ENCODE data around the gene OR2T10. TPM values are rescaled to one million over a fixed set of nuclear protein-coding genes. Genes with fewer than 3 reads are reported as not detected.

Gene OR2T10
- total RNA-seq, 6 experiments from 2014 or later, result not detected

DNA sequence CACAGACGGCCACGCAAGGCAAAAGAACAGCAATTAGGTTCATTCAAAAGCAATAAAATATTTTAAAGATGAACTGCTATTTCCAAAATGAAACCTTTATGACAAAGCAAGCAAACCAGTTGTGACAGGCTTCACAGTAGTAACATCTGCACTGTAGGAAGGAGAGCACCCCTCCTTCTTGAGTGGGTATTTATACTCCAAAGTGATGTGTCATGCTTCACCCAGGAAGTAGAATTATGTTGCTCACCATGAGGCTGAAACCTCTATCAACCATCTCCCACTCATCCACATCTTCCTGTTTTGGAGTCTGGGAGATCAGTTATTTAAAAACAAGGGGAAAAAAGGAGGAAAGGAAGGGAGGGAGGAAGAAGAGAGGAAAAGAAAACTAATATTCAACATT lies 885 bp downstream of the OR2T10 start:
- TF ChIP-seq, protein P1, sequence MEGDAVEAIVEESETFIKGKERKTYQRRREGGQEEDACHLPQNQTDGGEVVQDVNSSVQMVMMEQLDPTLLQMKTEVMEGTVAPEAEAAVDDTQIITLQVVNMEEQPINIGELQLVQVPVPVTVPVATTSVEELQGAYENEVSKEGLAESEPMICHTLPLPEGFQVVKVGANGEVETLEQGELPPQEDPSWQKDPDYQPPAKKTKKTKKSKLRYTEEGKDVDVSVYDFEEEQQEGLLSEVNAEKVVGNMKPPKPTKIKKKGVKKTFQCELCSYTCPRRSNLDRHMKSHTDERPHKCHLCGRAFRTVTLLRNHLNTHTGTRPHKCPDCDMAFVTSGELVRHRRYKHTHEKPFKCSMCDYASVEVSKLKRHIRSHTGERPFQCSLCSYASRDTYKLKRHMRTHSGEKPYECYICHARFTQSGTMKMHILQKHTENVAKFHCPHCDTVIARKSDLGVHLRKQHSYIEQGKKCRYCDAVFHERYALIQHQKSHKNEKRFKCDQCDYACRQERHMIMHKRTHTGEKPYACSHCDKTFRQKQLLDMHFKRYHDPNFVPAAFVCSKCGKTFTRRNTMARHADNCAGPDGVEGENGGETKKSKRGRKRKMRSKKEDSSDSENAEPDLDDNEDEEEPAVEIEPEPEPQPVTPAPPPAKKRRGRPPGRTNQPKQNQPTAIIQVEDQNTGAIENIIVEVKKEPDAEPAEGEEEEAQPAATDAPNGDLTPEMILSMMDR (IDR thresholded peaks at IDR 0.05), result no peak
- TF ChIP-seq POLR2A (IDR thresholded peaks at IDR 0.05), result no peak
- H3K4me1 ChIP-seq, result no peaks in the 10 kb centered on the region
- intact Hi-C loops (cut with DNase I), result no loop called here
- H3K27me3 ChIP-seq, result no peaks in the 10 kb centered on the region
- DNase-seq (no peak), ATAC-seq (no peak)
- 63% methylated on average over 2 of the region's 2 CpGs for WGBS (ENCODE audit: insufficient coverage, low coverage, low lambda C conversion rate, missing lambda C conversion rate)
- H3K27ac ChIP-seq, result no peak overlapping the region
- no peak overlapping the region for H3K4me3 ChIP-seq
- H3K9me3 ChIP-seq, result no peaks in the 10 kb centered on the region
- H3K36me3 ChIP-seq, result no peaks in the 10 kb centered on the region

DNA sequence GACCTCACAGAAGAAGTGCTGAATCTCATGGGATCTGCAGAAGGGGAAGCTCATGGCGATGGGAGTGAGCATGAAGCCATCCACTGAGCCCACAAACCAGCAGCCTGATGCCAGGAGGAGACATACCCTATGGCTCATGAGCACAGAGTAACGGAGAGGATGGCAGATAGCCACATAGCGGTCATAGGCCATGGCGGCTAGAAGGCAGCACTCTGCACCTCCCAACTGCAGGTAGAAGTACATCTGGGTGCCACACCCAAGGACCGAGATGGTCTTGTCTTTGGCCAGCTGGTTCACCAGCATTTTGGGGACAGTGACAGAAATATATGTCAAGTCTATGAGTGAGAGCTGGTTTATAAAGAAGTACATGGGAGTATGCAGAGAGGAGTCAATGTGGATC lies 4.3 kb downstream of the OR2T10 start:
- intact Hi-C loops (cut with DNase I), result no loop called here
- no peaks in the 10 kb centered on the region for H3K4me1 ChIP-seq
- TF ChIP-seq, protein P1 (IDR thresholded peaks at IDR 0.05), result no peak
- no peak for TF ChIP-seq POLR2A (IDR thresholded peaks at IDR 0.05)

GRCh38 chr1:248592655-248593054 lies 4.8 kb downstream of the OR2T10 start:
- Histone ChIP-seq H3K36me3 (no peaks in the 10 kb centered on the region), H3K27ac (no peak overlapping the region), H3K27me3 (no peaks in the 10 kb centered on the region), H3K9me3 (no peaks in the 10 kb centered on the region), H3K4me3 (no peak overlapping the region), H3K4me1 (no peaks in the 10 kb centered on the region)
- no peak for ATAC-seq
- WGBS (ENCODE audit: insufficient coverage, low coverage, low lambda C conversion rate, missing lambda C conversion rate), result 53% methylated on average over 1 of the region's 1 CpG
- intact Hi-C loops (cut with DNase I), result no loop called here
- no peak for DNase-seq
- TF ChIP-seq POLR2A (IDR thresholded peaks at IDR 0.05), result no peak
- TF ChIP-seq, protein P1 (IDR thresholded peaks at IDR 0.05), result no peak

More for the DNA sequence above, 4.3 kb downstream of the OR2T10 start:
- no CpG with 5 or more reads among the region's 5 CpGs for WGBS (ENCODE audit: insufficient coverage, low coverage, low lambda C conversion rate, missing lambda C conversion rate)
- DNase-seq (no peak), ATAC-seq (no peak)
- H3K36me3 ChIP-seq, result no peaks in the 10 kb centered on the region
- H3K9me3 ChIP-seq, result no peaks in the 10 kb centered on the region
- H3K4me3 ChIP-seq, result no peak overlapping the region
- no peaks in the 10 kb centered on the region for H3K27me3 ChIP-seq
- H3K27ac ChIP-seq, result no peak overlapping the region

- Histone ChIP-seq H3K27me3 (no peaks in the 10 kb centered on the region), H3K4me3 (no peak overlapping the region), H3K4me1 (no peaks in the 10 kb centered on the region), H3K27ac (no peak overlapping the region), H3K9me3 (no peaks in the 10 kb centered on the region), H3K36me3 (no peaks in the 10 kb centered on the region)
- no peak for TF ChIP-seq POLR2A (IDR thresholded peaks at IDR 0.05)
- TF ChIP-seq, protein P1 (IDR thresholded peaks at IDR 0.05), result no peak
- ATAC-seq (no peak), DNase-seq (no peak)
- WGBS (ENCODE audit: insufficient coverage, low coverage, low lambda C conversion rate, missing lambda C conversion rate), result 72% methylated on average over 5 of the region's 17 CpGs
- intact Hi-C loops (cut with DNase I), result no loop called here
These were observed 7.4 kb downstream of the OR2T10 start for GRCh38 chr1:248590055-248590454.

DNA sequence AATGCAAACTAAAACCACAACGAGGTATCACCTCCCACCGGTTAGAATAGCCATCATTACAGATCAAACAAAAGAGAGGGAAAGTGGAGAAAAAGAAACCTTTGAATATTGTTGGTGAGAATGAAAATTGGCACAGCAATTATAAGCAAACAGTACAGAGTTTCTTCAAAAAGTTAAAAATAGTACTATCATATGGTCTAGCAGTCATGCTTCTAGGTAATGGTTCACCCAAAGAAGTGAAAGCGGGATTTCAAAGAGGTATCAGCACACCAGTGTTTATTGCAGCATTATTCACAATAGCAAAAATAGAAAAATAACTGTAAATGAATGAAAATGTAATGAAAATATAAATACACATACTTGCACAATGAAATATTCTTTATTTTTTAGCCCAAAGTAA lies 8.2 kb downstream of the OR2T10 start:
- no peak for DNase-seq
- 54% methylated on average over 3 of the region's 3 CpGs for WGBS (ENCODE audit: insufficient coverage, low coverage, low lambda C conversion rate, missing lambda C conversion rate)
- H3K27ac ChIP-seq, result no peak overlapping the region

More for the DNA sequence above, 8.2 kb downstream of the OR2T10 start:
- H3K36me3 ChIP-seq, result no peaks in the 10 kb centered on the region
- no peak overlapping the region for H3K4me3 ChIP-seq
- no peak for TF ChIP-seq POLR2A (IDR thresholded peaks at IDR 0.05)
- TF ChIP-seq, protein P1 (IDR thresholded peaks at IDR 0.05), result no peak
- ATAC-seq, result no peak
- no peaks in the 10 kb centered on the region for H3K9me3 ChIP-seq
- H3K4me1 ChIP-seq, result no peaks in the 10 kb centered on the region
- H3K27me3 ChIP-seq, result no peaks in the 10 kb centered on the region
- intact Hi-C loops (cut with DNase I), result no loop called here
